K562 (cell line): Measurements from ENCODE around the gene ADORA3. TPM values are rescaled to one million over a fixed set of nuclear protein-coding genes. Genes with fewer than 3 reads are reported as not detected.

Experiments
- ATAC-seq: fragments of 200-7000 bp; cut with Tn5 transposase; 3 replicates; pipeline ENCODE4 v1.9.1; 2020; ENCODE audit warnings: moderate library complexity
- BruUV-seq: library from RNA; stranded (reverse); fragments of 400-500 nt; replicated peaks from 2 replicates; lab custom pipeline; 2021; lab: Mats Ljungman, UMichigan
- CTCF ChIA-PET: fragments of 300-600 bp; formaldehyde crosslinking; extraction: SDS; loops from one replicate; lab custom pipeline; 2021; ENCODE audit warnings: low intra/inter-chr PET ratio; lab: Yijun Ruan, JAX
- POLR2A ChIA-PET: fragments of 300-600, 350-650 bp; sonication (Branson Sonifier 250); formaldehyde crosslinking; extraction: SDS; loops from one replicate; lab custom pipeline; 2021; ENCODE audit warnings: antibody characterized with exemption, inconsistent platforms; lab: Yijun Ruan, JAX
- DNase-seq, 4 experiments: peaks; one replicate each; pipeline versions ENCODE4 v3.0.0 to v3.0.0-alpha.2; 2011 to 2018; ENCODE audit warnings: low spot score in 3 of 4, mixed read lengths in 3 of 4; ENCODE audit errors: extremely low read depth in 1 of 4
- FAIRE-seq: peaks from 2 replicates; lab custom pipeline; 2011; peaks lifted over from hg19 to GRCh38; lab: Jason Lieb, UNC
- H2AFZ ChIP-seq: 2 replicates; pipeline ENCODE4 v1.6.0; 2011; ENCODE audit warnings: low read depth, low read length, control low read depth, inconsistent platforms
- H3K27ac ChIP-seq: fragments of 200-600 bp; 3 replicates; pipeline ENCODE4 v1.8.0; 2011; ENCODE audit warnings: low read depth, mild to moderate bottlenecking, control low read depth, inconsistent platforms, low read length, moderate library complexity, mixed read lengths; ENCODE audit errors: extremely low read depth
- H3K27me3 ChIP-seq, 2 experiments: fragments of 300-600 bp in 1 of 2; 2 replicates in 1 of 2; 3 replicates in 1 of 2; pipeline versions ENCODE4 v1.6.0 to v1.8.0; 2011; ENCODE audit warnings: inconsistent platforms in 2 of 2, low read length in 2 of 2, mild to moderate bottlenecking in 1 of 2, mixed read lengths in 1 of 2, moderate library complexity in 1 of 2; ENCODE audit not compliant: control insufficient read depth in 2 of 2, insufficient read depth in 2 of 2
- H3K36me3 ChIP-seq: fragments of 300-600 bp; 3 replicates; pipeline ENCODE4 v1.8.0; 2011; ENCODE audit warnings: mild to moderate bottlenecking, low read length, inconsistent platforms; ENCODE audit not compliant: control insufficient read depth, insufficient read depth
- H3K4me1 ChIP-seq, 2 experiments: fragments of 200-600 bp in 1 of 2; replicated peaks in 1 of 2; 2 replicates in 1 of 2; 3 replicates in 1 of 2; pipeline versions ENCODE4 v1.5.1 to v1.8.0; 2011; ENCODE audit warnings: inconsistent platforms in 2 of 2, low read length in 2 of 2, mild to moderate bottlenecking in 1 of 2, mixed read lengths in 1 of 2, moderate library complexity in 1 of 2; ENCODE audit not compliant: control insufficient read depth in 2 of 2, insufficient read depth in 2 of 2
- H3K4me2 ChIP-seq: 2 replicates; pipeline ENCODE4 v1.6.1; 2011; ENCODE audit warnings: low read length, control low read depth, inconsistent platforms, mixed read lengths; ENCODE audit not compliant: insufficient read depth
- H3K4me3 ChIP-seq: fragments of 200-600 bp; sonication (generic), shearing (Covaris generic); 2 replicates; pipeline ENCODE4 v1.5.1; 2016; ENCODE audit warnings: control low read depth, inconsistent platforms
- H3K79me2 ChIP-seq: fragments of 200-600 bp; 3 replicates; pipeline ENCODE4 v1.8.0; 2011; ENCODE audit warnings: low read length, inconsistent platforms; ENCODE audit not compliant: control insufficient read depth, insufficient read depth
- H3K9ac ChIP-seq, 2 experiments: 2 replicates each; pipeline versions ENCODE4 v1.6.0 to v1.6.1; 2011; ENCODE audit warnings: low read depth in 2 of 2, low read length in 2 of 2, control low read depth in 1 of 2, inconsistent platforms in 1 of 2, mild to moderate bottlenecking in 1 of 2, mixed read lengths in 1 of 2; ENCODE audit not compliant: insufficient read depth in 1 of 2
- H3K9me1 ChIP-seq: one replicate; pipeline ENCODE4 v1.6.0; 2011; ENCODE audit warnings: inconsistent platforms, mild to moderate bottlenecking, low read length, moderate library complexity; ENCODE audit not compliant: control insufficient read depth, insufficient read depth
- H3K9me3 ChIP-seq: replicated peaks from 2 replicates; pipeline ENCODE4 v1.5.1; 2011; ENCODE audit warnings: low read depth, low read length, inconsistent platforms; ENCODE audit not compliant: control insufficient read depth, insufficient read depth
- H4K20me1 ChIP-seq: replicated peaks from 2 replicates; pipeline ENCODE4 v1.6.1; 2011; ENCODE audit warnings: low read length, inconsistent platforms, mixed read lengths; ENCODE audit not compliant: control insufficient read depth, insufficient read depth
- FOS ChIP-seq: IDR thresholded peaks from 3 replicates; pipeline ENCODE4 v1.6.1; 2011; ENCODE audit not compliant: insufficient read length; ENCODE audit errors: extremely low read depth
- FUS ChIP-seq: fragments of 200-400 bp; formaldehyde crosslinking; optimal IDR thresholded peaks from 2 replicates; pipeline ENCODE3; 2017; ENCODE audit warnings: low read depth, low read length
- GTF2B ChIP-seq: IDR thresholded peaks from 2 replicates; pipeline ENCODE4 v1.6.1; 2011; ENCODE audit not compliant: insufficient read length; ENCODE audit errors: extremely low read depth
- GTF2F1 ChIP-seq: IDR thresholded peaks from 2 replicates; pipeline ENCODE4 v1.6.1; 2011; ENCODE audit warnings: low read depth, low read length, improper control_type of control experiment
- HCFC1 ChIP-seq: IDR thresholded peaks from 2 replicates; pipeline ENCODE4 v1.6.1; 2012; ENCODE audit warnings: low read depth, low read length, improper control_type of control experiment
- HMG20B ChIP-seq: fragments of 250-450 bp; sonication (Bioruptor Pico); IDR thresholded peaks from 2 replicates; pipeline ENCODE4 v1.5.0; 2021; ENCODE audit warnings: mild to moderate bottlenecking
- HNRNPLL ChIP-seq: fragments of 200-400 bp; formaldehyde crosslinking; IDR thresholded peaks from 2 replicates; pipeline ENCODE4 v1.6.1; 2017; ENCODE audit warnings: low read length, low read depth, mild to moderate bottlenecking; ENCODE audit not compliant: poor library complexity, severe bottlenecking
- JUN ChIP-seq, 2 experiments: sonication (generic) in 1 of 2; formaldehyde crosslinking in 1 of 2; IDR thresholded peaks; 2 replicates each; pipeline versions ENCODE4 v1.6.1 to v1.8.0; 2012 to 2022; ENCODE audit warnings: borderline replicate concordance in 2 of 2, mild to moderate bottlenecking in 2 of 2, improper control_type of control experiment in 1 of 2, low read depth in 1 of 2, low read length in 1 of 2, missing genetic modification reagents in 1 of 2
- POLR2G ChIP-seq: fragments of 200-400 bp; formaldehyde crosslinking; IDR thresholded peaks from 2 replicates; pipeline ENCODE4 v1.6.1; 2017; ENCODE audit warnings: low read depth, mild to moderate bottlenecking, antibody characterized with exemption, low read length, moderate library complexity
- ZNF282 ChIP-seq: sonication (generic); formaldehyde crosslinking; IDR thresholded peaks from 2 replicates; pipeline ENCODE4 v1.8.1; 2023; ENCODE audit warnings: missing genetic modification reagents
- ZNF75A ChIP-seq: fragments of 450-650 bp; formaldehyde crosslinking; IDR thresholded peaks from 2 replicates; pipeline ENCODE4 v1.4.0; 2020; ENCODE audit warnings: mild to moderate bottlenecking
- ZNF77 ChIP-seq: fragments of 250-450 bp; sonication (Bioruptor Pico); IDR thresholded peaks from 2 replicates; pipeline ENCODE4 v1.5.0; 2020
- ZNF785 ChIP-seq: fragments of 250-450 bp; sonication (Bioruptor Pico); IDR thresholded peaks from 2 replicates; pipeline ENCODE4 v1.4.0; 2020; ENCODE audit warnings: mild to moderate bottlenecking
- ZSCAN32 ChIP-seq: fragments of 450-650 bp; formaldehyde crosslinking; IDR thresholded peaks from 2 replicates; pipeline ENCODE4 v1.4.0; 2020; ENCODE audit warnings: mild to moderate bottlenecking, moderate library complexity
- WGBS: fragments of 100-300 bp; shearing (Covaris generic); methylation state at CpG from one replicate; pipeline ENCODE4 v1.1.6; 2016; ENCODE audit warnings: low coverage, mixed read lengths; ENCODE audit not compliant: insufficient coverage; ENCODE audit errors: missing lambda C conversion rate; 5-methylcytosine and 5-hydroxymethylcytosine counted together
- in situ Hi-C: fragments of 300-500 bp; cut with MboI; formaldehyde crosslinking; loops from 4 replicates; pipeline ENCODE4 v1.15.0; 2018; ENCODE audit warnings: inconsistent platforms, mixed read lengths
- intact Hi-C: fragments of 100-400 bp; cut with micrococcal nuclease; formaldehyde crosslinking; loops from 2 replicates; pipeline ENCODE4 v1.14.2; 2022
- polyA plus RNA-seq, 8 experiments: library from polyadenylated mRNA; depleted of rRNA in 4 of 8; stranded (reverse) in 5 of 8; unstranded in 3 of 8; fragments of >200 nt; fragmentation: Nextera tagmentation in 2 of 8; fragmentation: Illumina TruSeq in 1 of 8; extraction: Ambion mirVana in 2 of 8; extraction: Trizol in 1 of 8; gene quantifications; 2 replicates each; pipeline versions ENCODE4 v1.2.1 to v1.2.3, GENCODE V29; 2011 to 2014; ENCODE audit warnings: inconsistent platforms in 1 of 8, missing spikeins in 1 of 8
- total RNA-seq, 7 experiments: library from RNA; depleted of rRNA in 6 of 7; stranded (reverse); fragments of >200 nt in 6 of 7; fragmentation: Illumina TruSeq in 2 of 7; extraction: Trizol in 2 of 7; gene quantifications; 2 replicates each; pipeline versions ENCODE4 v1.2.1 to v1.2.3, GENCODE V29; 2011 to 2021; ENCODE audit warnings: low replicate concordance in 1 of 7

ADORA3 gene
- total and polyA plus RNA-seq, 9 of the 15 experiments (the other 6 are each of a cell fraction or from before 2014, with no cell fraction given), result 0.09 to 0.35 (median 0.16) TPM; not detected in 3

GRCh38 chr1:111487133-111487532, 16.3 kb downstream of the ADORA3 start:
- Histone ChIP-seq H3K79me2 (no peaks in the 10 kb centered on the region), H3K36me3 (no peaks in the 10 kb centered on the region), H2AFZ (no peak overlapping the region), H3K27ac (no peak overlapping the region), H3K9me3 (no peaks in the 10 kb centered on the region), H3K4me3 (no peak overlapping the region), H3K4me1 (no peaks in the 10 kb centered on the region; a peak in 1 of 5 replicates), H3K9ac (no peak overlapping the region), H4K20me1 (no peaks in the 10 kb centered on the region), H3K4me2 (no peak overlapping the region), H3K9me1 (no peaks in the 10 kb centered on the region), H3K27me3 (peaks cover 10 to 37% of the 10 kb centered on the region in 2 experiments; a peak in 4 of 5 replicates)
- no TSS peak for BruUV-seq
- ChIA-PET CTCF (no interaction called here), POLR2A (no interaction called here)
- intact Hi-C loops (no loop called here), in situ Hi-C loops (loop anchor here (25.0 kb wide), 1 partner anchor 850 kb away; no protein-coding TSS in a partner anchor)
- 5% methylated on average over 6 of the region's 6 CpGs for WGBS
- TF ChIP-seq HMG20B (no peak), ZNF282 (CRISPR knock-in tag) (no peak), FOS (no peak), GTF2F1 (no peak), ZSCAN32 (no peak), JUN (IDR thresholded peaks at IDR 0.05; ENCODE audit: borderline replicate concordance, low read depth, low read length) (no peak), JUN (CRISPR knock-in tag; IDR thresholded peaks at IDR 0.05; ENCODE audit: borderline replicate concordance) (no peak), GTF2B (no peak), ZNF785 (CRISPR knock-in tag) (no peak), ZNF77 (CRISPR knock-in tag) (no peak), ZNF75A (CRISPR knock-in tag) (no peak), POLR2G (no peak), HNRNPLL (no peak), FUS (no peak), HCFC1 (no peak)
- peak; percentile 49 for FAIRE-seq
- no peak for ATAC-seq
- no peak for DNase-seq
